Measurements from ENCODE around the gene CTIF. TPM values are rescaled to one million over a fixed set of nuclear protein-coding genes. Genes with fewer than 3 reads are reported as not detected.
A peak's percentile ranks its signal among the peaks of the same experiment; 100 is the strongest.

CTIF gene
- total RNA-seq, 1 donor = 65.9 TPM

DNA sequence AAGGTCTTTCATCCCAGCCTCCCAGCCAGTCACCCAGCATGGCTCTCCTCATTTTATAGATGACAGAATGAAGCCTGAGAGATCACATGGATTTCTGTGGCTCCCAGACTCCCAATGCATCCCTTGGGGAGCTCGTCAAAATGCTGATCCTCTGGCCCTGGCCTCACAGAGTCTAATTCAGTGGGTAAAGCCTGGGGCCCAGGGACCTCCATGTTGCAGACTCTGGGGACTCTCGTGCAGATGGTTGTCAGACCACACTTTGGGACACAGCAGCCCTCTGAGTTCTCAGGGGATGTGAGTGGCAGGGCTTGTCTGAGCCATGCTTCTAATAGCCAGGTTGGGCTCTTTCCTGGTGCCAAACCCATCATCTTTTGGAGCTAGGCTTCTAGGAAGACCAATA lies 97.0 kb downstream of the CTIF start:
- peaks cover 61% of the 10 kb centered on the region for H4K20me1 ChIP-seq (ENCODE audit: insufficient read depth, low read length)

DNA sequence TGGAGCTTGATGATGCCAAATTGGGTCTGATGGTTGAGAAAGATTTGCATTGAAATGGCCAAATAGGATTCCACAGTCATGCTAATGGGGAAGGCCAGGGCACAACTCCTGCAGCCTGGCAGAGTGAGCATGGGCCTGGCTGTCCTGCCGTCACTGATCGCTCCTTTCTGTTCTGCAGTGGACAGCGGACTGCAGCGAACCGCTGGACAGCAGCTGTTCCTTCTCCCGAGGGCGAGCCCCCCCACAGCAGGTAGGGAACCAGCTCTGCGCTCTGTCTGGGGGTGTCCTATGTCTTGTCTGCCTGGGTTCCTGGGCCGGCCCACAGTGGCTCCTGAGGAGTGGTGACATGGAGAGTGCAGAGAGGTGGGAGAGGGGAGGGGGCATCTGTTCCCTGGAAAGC lies 97.6 kb downstream of the CTIF start:
- Histone ChIP-seq H3K27me3 (ENCODE audit: insufficient read depth, low read length) (no peaks in the 10 kb centered on the region), H3K27ac (ENCODE audit: low read depth, low read length) (no peak overlapping the region), H3K4me2 (ENCODE audit: insufficient read depth, low read length) (no peak overlapping the region), H4K20me1 (ENCODE audit: insufficient read depth, low read length) (peaks cover 66% of the 10 kb centered on the region), H3K4me1 (ENCODE audit: insufficient read depth, low read length) (peaks cover 13% of the 10 kb centered on the region), H3K4me3 (ENCODE audit: insufficient read depth, low read length) (no peak overlapping the region), H3K36me3 (ENCODE audit: insufficient read depth, low read length) (peaks cover 6% of the 10 kb centered on the region), H3K9me3 (ENCODE audit: low read depth, low read length) (no peaks in the 10 kb centered on the region), H2AFZ (ENCODE audit: low read length) (no peak overlapping the region), H3K79me2 (ENCODE audit: insufficient read depth, low read length) (no peaks in the 10 kb centered on the region)
- TF ChIP-seq, protein P1, sequence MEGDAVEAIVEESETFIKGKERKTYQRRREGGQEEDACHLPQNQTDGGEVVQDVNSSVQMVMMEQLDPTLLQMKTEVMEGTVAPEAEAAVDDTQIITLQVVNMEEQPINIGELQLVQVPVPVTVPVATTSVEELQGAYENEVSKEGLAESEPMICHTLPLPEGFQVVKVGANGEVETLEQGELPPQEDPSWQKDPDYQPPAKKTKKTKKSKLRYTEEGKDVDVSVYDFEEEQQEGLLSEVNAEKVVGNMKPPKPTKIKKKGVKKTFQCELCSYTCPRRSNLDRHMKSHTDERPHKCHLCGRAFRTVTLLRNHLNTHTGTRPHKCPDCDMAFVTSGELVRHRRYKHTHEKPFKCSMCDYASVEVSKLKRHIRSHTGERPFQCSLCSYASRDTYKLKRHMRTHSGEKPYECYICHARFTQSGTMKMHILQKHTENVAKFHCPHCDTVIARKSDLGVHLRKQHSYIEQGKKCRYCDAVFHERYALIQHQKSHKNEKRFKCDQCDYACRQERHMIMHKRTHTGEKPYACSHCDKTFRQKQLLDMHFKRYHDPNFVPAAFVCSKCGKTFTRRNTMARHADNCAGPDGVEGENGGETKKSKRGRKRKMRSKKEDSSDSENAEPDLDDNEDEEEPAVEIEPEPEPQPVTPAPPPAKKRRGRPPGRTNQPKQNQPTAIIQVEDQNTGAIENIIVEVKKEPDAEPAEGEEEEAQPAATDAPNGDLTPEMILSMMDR (IDR thresholded peaks at IDR 0.05; ENCODE audit: extremely low read depth, low read depth, low read length) = no peak
- peak; percentile 46 for DNase-seq (ENCODE audit: insufficient read length, low spot score, missing footprints)

More for the DNA sequence above, 97.0 kb downstream of the CTIF start:
- H3K79me2 ChIP-seq (ENCODE audit: insufficient read depth, low read length) = no peaks in the 10 kb centered on the region
- no peak overlapping the region for H3K27ac ChIP-seq (ENCODE audit: low read depth, low read length)
- TF ChIP-seq, protein P1 (IDR thresholded peaks at IDR 0.05; ENCODE audit: extremely low read depth, low read depth, low read length) = no peak
- H3K36me3 ChIP-seq (ENCODE audit: insufficient read depth, low read length) = peaks cover 6% of the 10 kb centered on the region
- no peaks in the 10 kb centered on the region for H3K9me3 ChIP-seq (ENCODE audit: low read depth, low read length)
- no peak overlapping the region for H3K4me3 ChIP-seq (ENCODE audit: insufficient read depth, low read length)
- no peak overlapping the region for H3K4me2 ChIP-seq (ENCODE audit: insufficient read depth, low read length)
- H3K4me1 ChIP-seq (ENCODE audit: insufficient read depth, low read length) = peaks cover 7% of the 10 kb centered on the region
- no peak overlapping the region for H2AFZ ChIP-seq (ENCODE audit: low read length)
- H3K27me3 ChIP-seq (ENCODE audit: insufficient read depth, low read length) = no peaks in the 10 kb centered on the region
- DNase-seq (ENCODE audit: insufficient read length, low spot score, missing footprints) = no peak

GRCh38 chr18:48637081-48637990 lies 98.5 kb downstream of the CTIF start:
- H3K4me3 ChIP-seq (ENCODE audit: insufficient read depth, low read length) = no peak overlapping the region
- H3K36me3 ChIP-seq (ENCODE audit: insufficient read depth, low read length) = peaks cover 12% of the 10 kb centered on the region
- no peaks in the 10 kb centered on the region for H3K9me3 ChIP-seq (ENCODE audit: low read depth, low read length)
- no peak overlapping the region for H3K27ac ChIP-seq (ENCODE audit: low read depth, low read length)
- no peak for DNase-seq (ENCODE audit: insufficient read length, low spot score, missing footprints)
- no peaks in the 10 kb centered on the region for H3K27me3 ChIP-seq (ENCODE audit: insufficient read depth, low read length)
- H3K4me2 ChIP-seq (ENCODE audit: insufficient read depth, low read length) = no peak overlapping the region
- no peak overlapping the region for H2AFZ ChIP-seq (ENCODE audit: low read length)
- peaks cover 13% of the 10 kb centered on the region for H3K4me1 ChIP-seq (ENCODE audit: insufficient read depth, low read length)
- peaks cover 4% of the 10 kb centered on the region for H3K79me2 ChIP-seq (ENCODE audit: insufficient read depth, low read length)
- H4K20me1 ChIP-seq (ENCODE audit: insufficient read depth, low read length) = peaks cover 75% of the 10 kb centered on the region
- TF ChIP-seq, protein P1 (IDR thresholded peaks at IDR 0.05; ENCODE audit: extremely low read depth, low read depth, low read length) = no peak

- Histone ChIP-seq H3K79me2 (ENCODE audit: insufficient read depth, low read length) (peaks cover 4% of the 10 kb centered on the region), H3K4me3 (ENCODE audit: insufficient read depth, low read length) (no peak overlapping the region), H3K9me3 (ENCODE audit: low read depth, low read length) (no peaks in the 10 kb centered on the region), H3K27ac (ENCODE audit: low read depth, low read length) (no peak overlapping the region), H3K4me2 (ENCODE audit: insufficient read depth, low read length) (no peak overlapping the region), H3K36me3 (ENCODE audit: insufficient read depth, low read length) (peaks cover 10% of the 10 kb centered on the region), H3K4me1 (ENCODE audit: insufficient read depth, low read length) (peaks cover 13% of the 10 kb centered on the region), H3K27me3 (ENCODE audit: insufficient read depth, low read length) (no peaks in the 10 kb centered on the region), H4K20me1 (ENCODE audit: insufficient read depth, low read length) (peaks cover 85% of the 10 kb centered on the region), H2AFZ (ENCODE audit: low read length) (no peak overlapping the region)
- TF ChIP-seq, protein P1 (IDR thresholded peaks at IDR 0.05; ENCODE audit: extremely low read depth, low read depth, low read length) = no peak
- DNase-seq (ENCODE audit: insufficient read length, low spot score, missing footprints) = peak; percentile 55
These were observed 99.6 kb downstream of the CTIF start for GRCh38 chr18:48638451-48638850.
